GM12864 (cell line): ENCODE measurements around the gene FICD.

Experiments used
- DNase-seq: peaks from one replicate; pipeline ENCODE4 v3.0.0-alpha.2; 2011; ENCODE audit warnings: low read depth
- H3K4me3 ChIP-seq: 2 replicates; pipeline ENCODE4 v1.5.1; 2011; ENCODE audit warnings: mild to moderate bottlenecking, low read depth, low read length, control low read depth
- CTCF ChIP-seq: IDR thresholded peaks from 2 replicates; pipeline ENCODE4 v1.5.1; 2011; ENCODE audit warnings: low read depth, mild to moderate bottlenecking, moderate library complexity, low read length, control low read depth, inconsistent platforms; ENCODE audit errors: missing control alignments

Gene FICD

GRCh38 chr12:108567406-108568337 is 52.6 kb downstream of the FICD start:
- TF ChIP-seq CTCF = no peak
- H3K4me3 ChIP-seq = no peak overlapping the region
- no peak for DNase-seq

- DNase-seq = peak; percentile 98
- H3K4me3 ChIP-seq = peak overlapping the region; percentile 34; the same call in 1 of the 2 replicates
Observed at GRCh38 chr12:108568338-108569154, 53.5 kb downstream of the FICD start.

More at GRCh38 chr12:108568338-108569154, 53.5 kb downstream of the FICD start:
- no peak for TF ChIP-seq CTCF
